WTC11 (cell line): ENCODE measurements around the gene MDFIC.

Experiments used
- NR1H2 ChIP-seq: sonication (generic); formaldehyde crosslinking; IDR thresholded peaks from 2 replicates; pipeline ENCODE4 v1.9.0; 2021; ENCODE audit warnings: mild to moderate bottlenecking, moderate library complexity, missing genetic modification reagents
- SP1 ChIP-seq: sonication (generic); formaldehyde crosslinking; conservative IDR thresholded peaks from 2 replicates; pipeline ENCODE4 v1.8.1; 2022; ENCODE audit warnings: missing genetic modification reagents

- TF ChIP-seq NR1H2 (no peak), SP1 (no peak)
These were observed 92.9 kb downstream of the MDFIC start for GRCh38 chr7:115014794-115015193.
